IMR-90 (cell line): ENCODE results near the gene OSBPL3. TPM values are rescaled to one million over a fixed set of nuclear protein-coding genes. Genes with fewer than 3 reads are reported as not detected.
A peak's percentile ranks its signal among the peaks of the same experiment; 100 is the strongest.

Source experiments
- ATAC-seq: fragments of 200-7000 bp; cut with Tn5 transposase; 2 replicates; pipeline ENCODE4 v1.9.1; 2020; ENCODE audit warnings: low read depth, mild to moderate bottlenecking, moderate library complexity
- BruUV-seq: library from RNA; stranded (reverse); fragments of 400-500 nt; replicated peaks from 2 replicates; lab custom pipeline; 2021; lab: Mats Ljungman, UMichigan
- CTCF ChIA-PET: fragments of 300-600 bp; formaldehyde crosslinking; extraction: SDS; loops from one replicate; lab custom pipeline; 2021; ENCODE audit warnings: antibody characterized with exemption; lab: Yijun Ruan, JAX
- POLR2A ChIA-PET: fragments of 300-600 bp; sonication (Branson Sonifier 250); formaldehyde crosslinking; loops from one replicate; lab custom pipeline; 2022; ENCODE audit warnings: antibody characterized with exemption; ENCODE audit not compliant: unreplicated experiment; lab: Charles Lee
- DNase-seq: peaks from one replicate; pipeline ENCODE4 v3.0.0; 2013
- H2AFZ ChIP-seq: replicated peaks from 2 replicates; pipeline ENCODE3; 2013; ENCODE audit warnings: low read length, mild to moderate bottlenecking; ENCODE audit not compliant: poor library complexity
- H2AK5ac ChIP-seq: 2 replicates; pipeline ENCODE4 v1.6.1; 2013; ENCODE audit warnings: low read depth, low read length, inconsistent platforms
- H2AK9ac ChIP-seq: replicated peaks from 2 replicates; pipeline ENCODE3; 2013; ENCODE audit warnings: mild to moderate bottlenecking, low read depth, low read length, moderate library complexity; ENCODE audit not compliant: poor library complexity
- H2BK120ac ChIP-seq: 2 replicates; pipeline ENCODE4 v1.6.1; 2013; ENCODE audit warnings: low read depth, low read length, inconsistent platforms
- H2BK15ac ChIP-seq: 3 replicates; pipeline ENCODE4 v1.6.1; 2013; ENCODE audit warnings: low read depth, low read length, inconsistent platforms
- H2BK20ac ChIP-seq: 2 replicates; pipeline ENCODE4 v1.6.1; 2013; ENCODE audit warnings: low read depth, mild to moderate bottlenecking, inconsistent platforms, low read length, moderate library complexity
- H2BK5ac ChIP-seq: 2 replicates; pipeline ENCODE4 v1.6.1; 2013; ENCODE audit warnings: mild to moderate bottlenecking, low read depth, low read length, inconsistent platforms; ENCODE audit not compliant: poor library complexity, severe bottlenecking
- H3K14ac ChIP-seq: replicated peaks from 2 replicates; pipeline ENCODE4 v1.6.1; 2013; ENCODE audit warnings: low read depth, low read length, inconsistent platforms
- H3K18ac ChIP-seq: 2 replicates; pipeline ENCODE4 v1.6.1; 2013; ENCODE audit warnings: low read depth, low read length, control low read depth
- H3K23ac ChIP-seq: 2 replicates; pipeline ENCODE4 v1.6.1; 2013; ENCODE audit warnings: low read depth, low read length, inconsistent platforms
- H3K27ac ChIP-seq: 2 replicates; pipeline ENCODE4 v1.5.1; 2013; ENCODE audit warnings: mild to moderate bottlenecking, control low read depth, low read length; ENCODE audit not compliant: insufficient read depth
- H3K27me3 ChIP-seq: 2 replicates; pipeline ENCODE4 v1.6.1; 2013; ENCODE audit warnings: low read length; ENCODE audit not compliant: control insufficient read depth, insufficient read depth
- H3K36me3 ChIP-seq: 2 replicates; pipeline ENCODE4 v1.6.1; 2013; ENCODE audit warnings: low read length, mixed read lengths; ENCODE audit not compliant: control insufficient read depth, insufficient read depth
- H3K4ac ChIP-seq: 2 replicates; pipeline ENCODE4 v1.6.1; 2013; ENCODE audit warnings: low read depth, low read length, inconsistent platforms
- H3K4me1 ChIP-seq: 2 replicates; pipeline ENCODE4 v1.6.1; 2013; ENCODE audit warnings: low read length, mixed read lengths; ENCODE audit not compliant: control insufficient read depth, insufficient read depth
- H3K4me2 ChIP-seq: 2 replicates; pipeline ENCODE4 v1.6.1; 2013; ENCODE audit warnings: low read depth, mild to moderate bottlenecking, control low read depth, low read length, moderate library complexity
- H3K4me3 ChIP-seq: 2 replicates; pipeline ENCODE4 v1.5.1; 2013; ENCODE audit warnings: low read depth, mild to moderate bottlenecking, control low read depth, low read length, moderate library complexity; ENCODE audit not compliant: insufficient read depth
- H3K56ac ChIP-seq: 2 replicates; pipeline ENCODE4 v1.6.1; 2013; ENCODE audit warnings: low read length, inconsistent platforms; ENCODE audit not compliant: insufficient read depth; ENCODE audit errors: extremely low read depth
- H3K79me1 ChIP-seq, 2 experiments: 2 replicates each; pipeline ENCODE4 v1.6.1; 2013; ENCODE audit warnings: low read length in 2 of 2, inconsistent platforms in 1 of 2, low read depth in 1 of 2
- H3K9ac ChIP-seq: 2 replicates; pipeline ENCODE4 v1.6.1; 2013; ENCODE audit warnings: low read depth, low read length, control low read depth
- H3K9me1 ChIP-seq: 2 replicates; pipeline ENCODE4 v1.6.1; 2013; ENCODE audit warnings: low read length, inconsistent platforms; ENCODE audit not compliant: insufficient read depth
- H3K9me3 ChIP-seq: 2 replicates; pipeline ENCODE4 v1.6.1; 2013; ENCODE audit warnings: low read length; ENCODE audit not compliant: control insufficient read depth, insufficient read depth
- H4K20me1 ChIP-seq: 2 replicates; pipeline ENCODE4 v1.6.1; 2013; ENCODE audit warnings: low read length, inconsistent platforms; ENCODE audit not compliant: insufficient read depth
- H4K5ac ChIP-seq: 2 replicates; pipeline ENCODE4 v1.6.1; 2013; ENCODE audit warnings: mild to moderate bottlenecking, low read depth, low read length, control low read depth
- H4K8ac ChIP-seq, 2 experiments: 2 replicates each; pipeline ENCODE4 v1.6.1; 2013; ENCODE audit warnings: low read depth in 2 of 2, low read length in 2 of 2, control low read depth in 1 of 2, inconsistent platforms in 1 of 2
- H4K91ac ChIP-seq: 2 replicates; pipeline ENCODE4 v1.6.1; 2013; ENCODE audit warnings: low read depth, low read length, inconsistent platforms; ENCODE audit not compliant: insufficient read depth
- BHLHE40 ChIP-seq: fragments of 150-350 bp; IDR thresholded peaks from 2 replicates; pipeline ENCODE4 v1.6.1; 2016; ENCODE audit warnings: mild to moderate bottlenecking, low read depth, low read length
- CHD1 ChIP-seq: IDR thresholded peaks from 2 replicates; pipeline ENCODE4 v1.6.1; 2012; ENCODE audit warnings: low read depth, low read length, improper control_type of control experiment
- MAFK ChIP-seq: IDR thresholded peaks from 2 replicates; pipeline ENCODE4 v1.6.1; 2012; ENCODE audit warnings: low read depth, low read length, improper control_type of control experiment
- MXI1 ChIP-seq: IDR thresholded peaks from 2 replicates; pipeline ENCODE4 v1.6.1; 2012; ENCODE audit warnings: low read depth, mild to moderate bottlenecking, low read length, moderate library complexity, borderline replicate concordance
- POLR2A ChIP-seq: IDR thresholded peaks from 2 replicates; pipeline ENCODE4 v1.6.1; 2012; ENCODE audit warnings: mild to moderate bottlenecking, low read depth, low read length
- RCOR1 ChIP-seq: IDR thresholded peaks from 2 replicates; pipeline ENCODE4 v1.6.1; 2012; ENCODE audit warnings: mild to moderate bottlenecking, low read length, improper control_type of control experiment; ENCODE audit not compliant: insufficient replicate concordance
- RFX5 ChIP-seq: IDR thresholded peaks from 2 replicates; pipeline ENCODE4 v1.8.0; 2012; ENCODE audit warnings: low read depth, mild to moderate bottlenecking, low read length, moderate library complexity
- SMC3 ChIP-seq: fragments of 150-350 bp; IDR thresholded peaks from 2 replicates; pipeline ENCODE4 v1.6.1; 2016; ENCODE audit warnings: low read depth, mild to moderate bottlenecking, antibody characterized with exemption, low read length, moderate library complexity
- dilution Hi-C: fragments of 300-500 bp; cut with HindIII; formaldehyde crosslinking; loops from one replicate; pipeline ENCODE4 v1.14.3; 2018; ENCODE audit warnings: low sequenced_read_pairs; ENCODE audit not compliant: unreplicated experiment
- in situ Hi-C: fragments of 300-500 bp; cut with MboI; formaldehyde crosslinking; loops from 3 replicates; pipeline ENCODE4 v1.14.3; 2019; ENCODE audit warnings: low sequenced_read_pairs, inconsistent platforms, mixed read lengths
- intact Hi-C: fragments of 100-400 bp; cut with micrococcal nuclease; formaldehyde crosslinking; loops from 2 replicates; pipeline ENCODE4 v1.10.0; 2022
- polyA plus RNA-seq, 3 experiments: library from polyadenylated mRNA; depleted of rRNA; stranded (reverse); fragments of >200 nt; gene quantifications; 2 replicates each; pipeline ENCODE4 v1.2.3, GENCODE V29; 2012; ENCODE audit warnings: low replicate concordance in 1 of 3
- total RNA-seq: library from RNA; depleted of rRNA; stranded (reverse); fragments of >200 nt; gene quantifications from 2 replicates; pipeline ENCODE4 v1.2.3, GENCODE V29; 2012
- TF ChIP-seq, protein P1 (sequence below): fragments of 150-350 bp; IDR thresholded peaks from 2 replicates; pipeline ENCODE4 v1.6.1; 2016; ENCODE audit warnings: low read depth, mild to moderate bottlenecking, low read length, moderate library complexity, borderline replicate concordance

The OSBPL3 gene
- total and polyA plus RNA-seq, 2 of the 4 experiments (the other 2 are of a cell fraction), result 18.0 to 29.9 TPM

DNA sequence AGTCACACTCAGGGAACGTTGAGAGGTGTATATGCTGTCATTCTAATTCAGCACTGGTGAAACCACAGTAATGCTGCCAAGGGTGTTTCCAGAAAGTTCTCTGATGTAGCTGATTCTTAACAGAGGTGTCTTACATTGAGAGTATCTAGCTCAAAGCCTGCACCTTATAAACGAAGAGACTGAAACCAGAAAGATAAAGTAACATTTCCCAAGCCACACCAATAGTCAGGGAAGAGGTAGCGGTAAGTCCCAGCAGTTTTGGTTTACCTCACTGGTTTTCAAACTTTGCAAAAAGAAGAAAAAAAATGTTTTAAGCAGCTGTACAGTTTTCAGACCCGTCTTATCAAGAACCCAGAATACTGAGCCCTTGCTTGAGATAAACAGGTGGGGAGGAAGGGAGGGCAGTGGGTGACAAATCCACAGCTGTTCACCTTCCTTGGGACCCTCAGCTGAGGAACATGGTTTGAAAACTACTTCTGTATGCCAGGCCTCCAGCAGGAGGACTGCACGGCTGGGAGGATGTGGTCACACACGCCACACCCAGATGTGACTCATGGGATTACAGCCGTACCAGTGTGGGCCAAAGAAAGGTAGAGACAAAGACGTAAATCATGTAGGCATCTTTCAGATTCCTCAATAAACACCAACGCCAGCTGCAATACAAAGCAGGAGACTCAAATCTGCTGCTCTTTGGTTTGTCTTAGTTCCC lies 158.8 kb downstream of the OSBPL3 start (continued):
- TF ChIP-seq RCOR1, result no peak
- peak; percentile 32; the same call in 1 of the 2 replicates for TF ChIP-seq SMC3

DNA sequence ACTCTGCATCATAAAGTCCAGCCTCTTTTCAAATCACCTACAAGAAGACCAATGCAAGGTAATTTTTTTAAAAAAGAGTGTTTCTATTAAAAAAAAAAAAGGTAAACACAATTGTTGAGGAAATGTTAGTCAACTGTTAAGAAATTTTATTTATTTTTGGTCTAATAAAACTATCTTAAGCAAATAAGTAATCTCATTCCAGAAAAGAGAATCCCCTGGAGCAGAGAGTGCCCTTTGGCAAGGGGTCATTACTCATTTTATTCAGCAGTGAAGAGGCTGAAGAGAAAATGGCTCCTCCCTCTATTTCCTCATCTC lies 159.3 kb downstream of the OSBPL3 start:
- ChIA-PET CTCF (interaction anchor here (0.6 to 4.3 kb wide), 15 partner anchors 9 to 278 kb away, joined by 3 to 33 read pairs (median 3); partner anchors contain the start of gene OSBPL3), POLR2A (no interaction called here)
- ATAC-seq (peak; percentile 60; the same call in 1 of the 2 replicates), DNase-seq (no peak)
- Histone ChIP-seq H2BK5ac (peak overlapping the region; percentile 89), H3K56ac (peak overlapping the region; percentile 65), H4K8ac (peak overlapping the region in 1 of 2 experiments; percentile 81; a peak in 2 of 4 replicates), H3K79me1 (peaks cover 3 to 14% of the 10 kb centered on the region in 2 experiments), H2AK9ac (no peak overlapping the region), H3K14ac (peak overlapping the region; percentile 79), H3K18ac (peak overlapping the region; percentile 55; the same call in 1 of the 2 replicates), H3K23ac (peak overlapping the region; percentile 84; the same call in 1 of the 2 replicates), H4K91ac (peak overlapping the region; percentile 67; the same call in 1 of the 2 replicates), H4K5ac (no peak overlapping the region), H3K27me3 (no peaks in the 10 kb centered on the region), H2BK15ac (no peak overlapping the region), H3K27ac (no peak overlapping the region), H3K9me3 (no peaks in the 10 kb centered on the region), H3K4me1 (peaks cover 13% of the 10 kb centered on the region), H2BK120ac (peak overlapping the region; percentile 93), H3K9me1 (peaks cover 8% of the 10 kb centered on the region), H3K9ac (no peak overlapping the region), H2BK20ac (peak overlapping the region; percentile 91), H3K4ac (peak overlapping the region; percentile 90), H4K20me1 (no peaks in the 10 kb centered on the region), H3K4me3 (no peak overlapping the region), H2AK5ac (0 out of 2 replicates have a peak overlapping the region, but pooled peaks have one; percentile 74), H3K4me2 (peak overlapping the region; percentile 61), H3K36me3 (peaks cover 2% of the 10 kb centered on the region; the same call in 1 of the 2 replicates), H2AFZ (no peak overlapping the region)
- no TSS peak for BruUV-seq
- TF ChIP-seq RFX5 (no peak), MXI1 (no peak), POLR2A (no peak), CHD1 (no peak), BHLHE40 (no peak), MAFK (no peak)
- TF ChIP-seq, protein P1, sequence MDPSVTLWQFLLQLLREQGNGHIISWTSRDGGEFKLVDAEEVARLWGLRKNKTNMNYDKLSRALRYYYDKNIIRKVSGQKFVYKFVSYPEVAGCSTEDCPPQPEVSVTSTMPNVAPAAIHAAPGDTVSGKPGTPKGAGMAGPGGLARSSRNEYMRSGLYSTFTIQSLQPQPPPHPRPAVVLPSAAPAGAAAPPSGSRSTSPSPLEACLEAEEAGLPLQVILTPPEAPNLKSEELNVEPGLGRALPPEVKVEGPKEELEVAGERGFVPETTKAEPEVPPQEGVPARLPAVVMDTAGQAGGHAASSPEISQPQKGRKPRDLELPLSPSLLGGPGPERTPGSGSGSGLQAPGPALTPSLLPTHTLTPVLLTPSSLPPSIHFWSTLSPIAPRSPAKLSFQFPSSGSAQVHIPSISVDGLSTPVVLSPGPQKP, result no peak
- dilution Hi-C loops, result loop anchor here (25.0 kb wide), 1 partner anchor 267 kb away; no protein-coding TSS in a partner anchor
- intact Hi-C loops, result loop anchor here (1.0 kb wide), 3 partner anchors 160 to 273 kb away; partner anchors contain the start of gene OSBPL3
- in situ Hi-C loops, result no loop called here
